ENCODE data around the gene SCGB1A1. TPM values are rescaled to one million over a fixed set of nuclear protein-coding genes. Genes with fewer than 3 reads are reported as not detected.

SCGB1A1 gene
- total RNA-seq, 4 donors from 2014 or later: 3.0 TPM; not detected in 3

- Histone ChIP-seq H3K4me1 (peaks cover 36 to 90% (median 70%) of the 10 kb centered on the region in 4 donors), H3K4me3 (no peak overlapping the region), H3K9me3 (no peaks in the 10 kb centered on the region), H3K36me3 (no peaks in the 10 kb centered on the region), H3K27me3 (no peaks in the 10 kb centered on the region), H3K27ac (replicated peaks in 1 of 4) (peak overlapping the region; percentile 77 to 88 (median 86))
- intact Hi-C loops (cut with DNase I): no loop called here
- DNase-seq (ENCODE audit: extremely low spot score): no peak
- no peak for TF ChIP-seq POLR2A (IDR thresholded peaks at IDR 0.05; ENCODE audit: low read depth)
- no peak for TF ChIP-seq EP300 (IDR thresholded peaks at IDR 0.05)
- TF ChIP-seq CTCF (IDR thresholded peaks at IDR 0.05): no peak
- no peak for TF ChIP-seq POLR2AphosphoS5 (IDR thresholded peaks at IDR 0.05)
- WGBS: 52% methylated on average over 11 of the region's 11 CpGs
Observed at GRCh38 chr11:62431171-62431901, 12.5 kb downstream of the SCGB1A1 start.

- peak overlapping the region; percentile 77 to 88 (median 86) for H3K27ac ChIP-seq (replicated peaks in 1 of 4)
- intact Hi-C loops (cut with DNase I): no loop called here
- no peaks in the 10 kb centered on the region for H3K27me3 ChIP-seq
- H3K9me3 ChIP-seq: no peaks in the 10 kb centered on the region
- no peak for TF ChIP-seq CTCF (IDR thresholded peaks at IDR 0.05)
- peaks cover 36 to 78% (median 66%) of the 10 kb centered on the region in 4 donors for H3K4me1 ChIP-seq
- H3K4me3 ChIP-seq: no peak overlapping the region
- WGBS: 63% methylated on average over 9 of the region's 9 CpGs
- no peaks in the 10 kb centered on the region for H3K36me3 ChIP-seq
- DNase-seq (ENCODE audit: extremely low spot score): no peak
Observed at GRCh38 chr11:62432695-62433094, 13.9 kb downstream of the SCGB1A1 start.

GRCh38 chr11:62433141-62433903 lies 14.5 kb downstream of the SCGB1A1 start:
- no peak for DNase-seq (ENCODE audit: extremely low spot score)
- Histone ChIP-seq H3K4me3 (peak overlapping the region; percentile 12 to 27 (median 25)), H3K9me3 (no peaks in the 10 kb centered on the region), H3K36me3 (no peaks in the 10 kb centered on the region), H3K27me3 (no peaks in the 10 kb centered on the region), H3K27ac (replicated peaks in 1 of 4) (peak overlapping the region; percentile 77 to 88 (median 86)), H3K4me1 (peaks cover 36 to 72% (median 64%) of the 10 kb centered on the region in 4 donors)
- 20% methylated on average over 16 of the region's 16 CpGs for WGBS
- intact Hi-C loops (cut with DNase I): no loop called here
- TF ChIP-seq CTCF (IDR thresholded peaks at IDR 0.05) (peak in 1 of 3 experiments; percentile 18), POLR2A (IDR thresholded peaks at IDR 0.05; ENCODE audit: low read depth) (no peak), POLR2AphosphoS5 (IDR thresholded peaks at IDR 0.05) (peak in 1 of 2 donors; percentile 3), EP300 (IDR thresholded peaks at IDR 0.05) (no peak)

GRCh38 chr11:62433904-62434276 lies 15.1 kb downstream of the SCGB1A1 start:
- no peaks in the 10 kb centered on the region for H3K36me3 ChIP-seq
- peak overlapping the region; percentile 77 to 88 (median 86) for H3K27ac ChIP-seq (replicated peaks in 1 of 4)
- WGBS: 24% methylated on average over 6 of the region's 6 CpGs
- H3K4me1 ChIP-seq: peaks cover 36 to 72% (median 64%) of the 10 kb centered on the region in 4 donors
- no peak for DNase-seq (ENCODE audit: extremely low spot score)
- H3K4me3 ChIP-seq: peak overlapping the region; percentile 12 to 27 (median 25)
- TF ChIP-seq POLR2A (IDR thresholded peaks at IDR 0.05; ENCODE audit: low read depth): no peak
- TF ChIP-seq EP300 (IDR thresholded peaks at IDR 0.05): peak; percentile 54
- peak; percentile 66 to 68 for TF ChIP-seq POLR2AphosphoS5 (IDR thresholded peaks at IDR 0.05)
- no peak for TF ChIP-seq CTCF (IDR thresholded peaks at IDR 0.05)
- no peaks in the 10 kb centered on the region for H3K9me3 ChIP-seq
- no peaks in the 10 kb centered on the region for H3K27me3 ChIP-seq
- intact Hi-C loops (cut with DNase I): no loop called here

Data from esophagus muscularis mucosa (tissue), 4 donors.